H9 (cell line): Measurements from ENCODE around the gene NXPH4. TPM values are rescaled to one million over a fixed set of nuclear protein-coding genes. Genes with fewer than 3 reads are reported as not detected.

Experiments
- DNase-seq: peaks from one replicate; pipeline ENCODE4 v3.0.0-alpha.2; 2017
- H2AFZ ChIP-seq: one replicate; pipeline ENCODE4 v1.6.1; 2013; ENCODE audit warnings: mild to moderate bottlenecking, low read length, control low read depth, moderate library complexity
- H2AK5ac ChIP-seq: 2 replicates; pipeline ENCODE4 v1.6.1; 2013; ENCODE audit warnings: low read length, control low read depth, mixed read lengths; ENCODE audit not compliant: insufficient read length
- H2BK120ac ChIP-seq: one replicate; pipeline ENCODE4 v1.6.1; 2013; ENCODE audit warnings: low read depth, mild to moderate bottlenecking, low read length, control low read depth, inconsistent platforms; ENCODE audit not compliant: poor library complexity, severe bottlenecking
- H2BK12ac ChIP-seq: 2 replicates; pipeline ENCODE4 v1.6.1; 2013; ENCODE audit warnings: low read length, control low read depth, mixed read lengths, low read depth; ENCODE audit not compliant: insufficient read length
- H2BK15ac ChIP-seq: 2 replicates; pipeline ENCODE4 v1.6.1; 2013; ENCODE audit warnings: low read depth, low read length, control low read depth
- H2BK20ac ChIP-seq: one replicate; pipeline ENCODE4 v1.6.1; 2013; ENCODE audit warnings: low read depth, mild to moderate bottlenecking, low read length, control low read depth, inconsistent platforms; ENCODE audit not compliant: poor library complexity, severe bottlenecking
- H2BK5ac ChIP-seq: 2 replicates; pipeline ENCODE4 v1.6.1; 2013; ENCODE audit warnings: low read length, control low read depth, mixed read lengths; ENCODE audit not compliant: insufficient read length
- H3K14ac ChIP-seq: 2 replicates; pipeline ENCODE4 v1.6.1; 2013; ENCODE audit warnings: low read length, control low read depth; ENCODE audit not compliant: insufficient read depth
- H3K18ac ChIP-seq: 2 replicates; pipeline ENCODE4 v1.6.1; 2013; ENCODE audit warnings: low read depth, mild to moderate bottlenecking, mixed read lengths, low read length, control low read depth; ENCODE audit not compliant: insufficient read length
- H3K23ac ChIP-seq: 2 replicates; pipeline ENCODE4 v1.6.1; 2013; ENCODE audit warnings: low read length, control low read depth, mixed read lengths, low read depth; ENCODE audit not compliant: insufficient read length
- H3K23me2 ChIP-seq: 2 replicates; pipeline ENCODE4 v1.6.1; 2013; ENCODE audit warnings: low read depth, mild to moderate bottlenecking, mixed read lengths, low read length, control low read depth; ENCODE audit not compliant: insufficient read length, poor library complexity, severe bottlenecking
- H3K27ac ChIP-seq: 2 replicates; pipeline ENCODE4 v1.5.1; 2013; ENCODE audit warnings: low read length, control low read depth, mixed read lengths, low read depth; ENCODE audit not compliant: insufficient read length
- H3K27me3 ChIP-seq: 2 replicates; pipeline ENCODE4 v1.6.1; 2013; ENCODE audit warnings: low read length, control low read depth, inconsistent platforms; ENCODE audit not compliant: insufficient read depth
- H3K4ac ChIP-seq: 2 replicates; pipeline ENCODE4 v1.6.1; 2013; ENCODE audit warnings: low read depth, mild to moderate bottlenecking, control low read depth, inconsistent platforms, low read length, moderate library complexity
- H3K4me1 ChIP-seq: 2 replicates; pipeline ENCODE4 v1.6.1; 2013; ENCODE audit warnings: low read length, control low read depth, inconsistent platforms; ENCODE audit not compliant: insufficient read depth
- H3K4me2 ChIP-seq: 2 replicates; pipeline ENCODE4 v1.6.1; 2013; ENCODE audit warnings: low read length, control low read depth, mixed read lengths; ENCODE audit not compliant: insufficient read length, insufficient read depth
- H3K56ac ChIP-seq: 2 replicates; pipeline ENCODE4 v1.6.1; 2013; ENCODE audit warnings: low read depth, mild to moderate bottlenecking, mixed read lengths, low read length, control low read depth; ENCODE audit not compliant: insufficient read length
- H3K79me1 ChIP-seq: 2 replicates; pipeline ENCODE4 v1.6.1; 2013; ENCODE audit warnings: low read depth, mild to moderate bottlenecking, moderate library complexity, low read length, control low read depth, inconsistent platforms; ENCODE audit not compliant: insufficient read depth, poor library complexity, severe bottlenecking
- H3K79me2 ChIP-seq: 2 replicates; pipeline ENCODE4 v1.6.1; 2013; ENCODE audit warnings: low read length, control low read depth, inconsistent platforms; ENCODE audit not compliant: insufficient read depth
- H3K9ac ChIP-seq: 2 replicates; pipeline ENCODE4 v1.6.1; 2013; ENCODE audit warnings: low read length, control low read depth, mixed read lengths; ENCODE audit not compliant: insufficient read length; ENCODE audit errors: extremely low read depth
- H3K9me3 ChIP-seq: one replicate; pipeline ENCODE4 v1.6.1; 2013; ENCODE audit warnings: low read depth, low read length, inconsistent platforms; ENCODE audit not compliant: control insufficient read depth
- H3T11ph ChIP-seq: one replicate; pipeline ENCODE4 v1.6.1; 2013; ENCODE audit warnings: mild to moderate bottlenecking, low read length, control low read depth, inconsistent platforms
- H4K20me1 ChIP-seq: one replicate; pipeline ENCODE4 v1.6.1; 2013; ENCODE audit not compliant: control insufficient read depth, insufficient read length, insufficient read depth
- H4K5ac ChIP-seq: 2 replicates; pipeline ENCODE4 v1.6.1; 2013; ENCODE audit warnings: low read depth, mild to moderate bottlenecking, mixed read lengths, low read length, control low read depth; ENCODE audit not compliant: insufficient read length
- H4K8ac ChIP-seq: replicated peaks from 2 replicates; pipeline ENCODE4 v1.6.1; 2013; ENCODE audit warnings: low read length, control low read depth, mixed read lengths, low read depth; ENCODE audit not compliant: insufficient read length
- H4K91ac ChIP-seq: 2 replicates; pipeline ENCODE4 v1.6.1; 2013; ENCODE audit warnings: low read depth, mild to moderate bottlenecking, moderate library complexity, mixed read lengths, low read length, control low read depth; ENCODE audit not compliant: insufficient read length
- H3K27ac Mint-ChIP-seq, 3 experiments: 2 replicates in 2 of 3; 3 replicates in 1 of 3; pipeline ENCODE4 v1.8.0; 2020 to 2021; ENCODE audit warnings: mixed read lengths in 3 of 3, mild to moderate bottlenecking in 1 of 3, moderate library complexity in 1 of 3
- H3K27me3 Mint-ChIP-seq: 2 replicates; pipeline ENCODE4 v1.8.0; 2021; ENCODE audit warnings: low read depth, mild to moderate bottlenecking, moderate library complexity, mixed read lengths
- H3K36me3 Mint-ChIP-seq, 3 experiments: 2 replicates in 2 of 3; 3 replicates in 1 of 3; pipeline ENCODE4 v1.8.0; 2020 to 2021; ENCODE audit warnings: low read depth in 3 of 3, mixed read lengths in 3 of 3; ENCODE audit not compliant: insufficient read depth in 1 of 3
- H3K4me1 Mint-ChIP-seq, 2 experiments: 2 replicates each; pipeline ENCODE4 v1.8.0; 2020; ENCODE audit warnings: mixed read lengths in 2 of 2
- H3K4me3 Mint-ChIP-seq, 2 experiments: 2 replicates in 1 of 2; 3 replicates in 1 of 2; pipeline ENCODE4 v1.8.0; 2020 to 2021; ENCODE audit warnings: mild to moderate bottlenecking in 2 of 2, mixed read lengths in 2 of 2, moderate library complexity in 1 of 2
- H3K9me3 Mint-ChIP-seq, 2 experiments: 2 replicates in 1 of 2; 3 replicates in 1 of 2; pipeline ENCODE4 v1.8.0; 2020; ENCODE audit warnings: mild to moderate bottlenecking in 2 of 2, mixed read lengths in 2 of 2, moderate library complexity in 1 of 2
- WGBS: extraction: QIAGEN DNeasy Blood & Tissue Kit; methylation state at CpG from one replicate; pipeline ENCODE4 v1.1.7; 2013; ENCODE audit warnings: missing lambda C conversion rate, low lambda C conversion rate, mixed read lengths; ENCODE audit not compliant: insufficient read length; ENCODE audit errors: extremely low coverage; 5-methylcytosine and 5-hydroxymethylcytosine counted together
- total RNA-seq: library from RNA; stranded (reverse); gene quantifications from 2 replicates; pipeline ENCODE4 v1.2.1, GENCODE V29; 2021
- TF ChIP-seq, protein P1 (sequence below): fragments of 200-600 bp; sonication (generic); conservative IDR thresholded peaks from 3 replicates; pipeline ENCODE4 v1.8.0; 2021; ENCODE audit warnings: antibody characterized with exemption, mild to moderate bottlenecking

NXPH4 gene
- total RNA-seq, 1 experiment from 2014 or later = 2.1 TPM

DNA sequence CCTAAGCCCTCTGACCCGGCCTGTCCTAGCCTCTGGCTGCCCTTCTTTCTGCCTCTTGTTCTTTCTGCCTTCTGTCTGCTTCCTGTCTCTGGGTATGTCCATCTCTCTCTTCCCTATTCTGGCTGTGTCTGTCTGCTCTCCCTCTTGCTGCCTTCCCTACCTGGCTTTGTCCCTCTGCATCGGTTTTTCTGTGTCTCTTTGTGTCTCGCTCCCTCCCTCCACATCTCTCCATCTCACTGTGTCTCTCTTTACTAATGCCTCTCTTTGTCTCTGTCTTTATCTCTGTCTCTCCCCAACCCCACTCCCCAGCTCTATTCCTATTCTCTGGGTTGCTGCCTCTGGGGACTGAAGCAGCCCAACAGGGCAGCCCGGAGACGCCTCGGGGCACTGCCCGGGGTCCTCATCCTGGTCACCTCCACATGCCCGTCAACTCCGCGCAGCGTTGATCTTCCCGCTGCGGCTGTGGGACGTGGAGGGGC, 23.0 kb downstream of the NXPH4 start:
- peak overlapping the region; percentile 72 to 84 for H3K4me3 Mint-ChIP-seq
- TF ChIP-seq, protein P1, sequence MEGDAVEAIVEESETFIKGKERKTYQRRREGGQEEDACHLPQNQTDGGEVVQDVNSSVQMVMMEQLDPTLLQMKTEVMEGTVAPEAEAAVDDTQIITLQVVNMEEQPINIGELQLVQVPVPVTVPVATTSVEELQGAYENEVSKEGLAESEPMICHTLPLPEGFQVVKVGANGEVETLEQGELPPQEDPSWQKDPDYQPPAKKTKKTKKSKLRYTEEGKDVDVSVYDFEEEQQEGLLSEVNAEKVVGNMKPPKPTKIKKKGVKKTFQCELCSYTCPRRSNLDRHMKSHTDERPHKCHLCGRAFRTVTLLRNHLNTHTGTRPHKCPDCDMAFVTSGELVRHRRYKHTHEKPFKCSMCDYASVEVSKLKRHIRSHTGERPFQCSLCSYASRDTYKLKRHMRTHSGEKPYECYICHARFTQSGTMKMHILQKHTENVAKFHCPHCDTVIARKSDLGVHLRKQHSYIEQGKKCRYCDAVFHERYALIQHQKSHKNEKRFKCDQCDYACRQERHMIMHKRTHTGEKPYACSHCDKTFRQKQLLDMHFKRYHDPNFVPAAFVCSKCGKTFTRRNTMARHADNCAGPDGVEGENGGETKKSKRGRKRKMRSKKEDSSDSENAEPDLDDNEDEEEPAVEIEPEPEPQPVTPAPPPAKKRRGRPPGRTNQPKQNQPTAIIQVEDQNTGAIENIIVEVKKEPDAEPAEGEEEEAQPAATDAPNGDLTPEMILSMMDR = no peak
- H2BK120ac ChIP-seq = no peak overlapping the region
- no peak overlapping the region for H2BK12ac ChIP-seq
- DNase-seq = peak; percentile 59
- H3K18ac ChIP-seq = peak overlapping the region; percentile 19
- no peaks in the 10 kb centered on the region for H3K9me3 Mint-ChIP-seq
- H3K27ac ChIP-seq = no peak overlapping the region
- no peak overlapping the region for H3K4ac ChIP-seq
- no peak overlapping the region for H3K56ac ChIP-seq
- peaks cover 56% of the 10 kb centered on the region for H3K27me3 ChIP-seq
- no peak overlapping the region for H2AK5ac ChIP-seq
- no CpG with 5 or more reads among the region's 14 CpGs for WGBS
- peak overlapping the region; percentile 25 for H3K9ac ChIP-seq
- peaks cover 2 to 3% (median 3%) of the 10 kb centered on the region in 3 experiments for H3K36me3 Mint-ChIP-seq
- H3K4me2 ChIP-seq = peak overlapping the region; percentile 82
- H2BK20ac ChIP-seq = no peak overlapping the region
- no peak overlapping the region for H4K5ac ChIP-seq
- no peak overlapping the region for H4K91ac ChIP-seq
- peak overlapping the region in 1 of 3 experiments; percentile 17; a peak in 3 of 7 replicates for H3K27ac Mint-ChIP-seq
- no peak overlapping the region for H4K8ac ChIP-seq
- no peak overlapping the region for H2BK5ac ChIP-seq
- H3K23me2 ChIP-seq = peaks cover 29% of the 10 kb centered on the region
- no peak overlapping the region for H3T11ph ChIP-seq
- H3K9me3 ChIP-seq = no peaks in the 10 kb centered on the region
- no peaks in the 10 kb centered on the region for H3K79me2 ChIP-seq
- no peak overlapping the region for H2BK15ac ChIP-seq
- H3K14ac ChIP-seq = peak overlapping the region; percentile 87; the same call in 1 of the 2 replicates
- H3K4me1 Mint-ChIP-seq = peaks cover 58 to 74% of the 10 kb centered on the region in 2 experiments
- no peaks in the 10 kb centered on the region for H3K79me1 ChIP-seq
- 0 out of 2 replicates have a peak, but pooled peaks cover 2% of the 10 kb centered on the region for H3K4me1 ChIP-seq
- peaks cover 87% of the 10 kb centered on the region for H3K27me3 Mint-ChIP-seq
- no peak overlapping the region for H3K23ac ChIP-seq
- H2AFZ ChIP-seq = no peak overlapping the region
- H4K20me1 ChIP-seq = peaks cover 4% of the 10 kb centered on the region
